Measurements from ENCODE around the gene CACNA1S.

The CACNA1S gene

GRCh38 chr1:201131398-201131797 is 19.2 kb upstream of the CACNA1S start:
- no peak for TF ChIP-seq REST (IDR thresholded peaks at IDR 0.05; ENCODE audit: low read depth)
- no peak for TF ChIP-seq YY1 (IDR thresholded peaks at IDR 0.05; ENCODE audit: low read depth)
- TF ChIP-seq CEBPB (IDR thresholded peaks at IDR 0.05): no peak
- no peak for TF ChIP-seq EGR1 (IDR thresholded peaks at IDR 0.05)
- TF ChIP-seq NFIC (IDR thresholded peaks at IDR 0.05): no peak
- TF ChIP-seq TEAD4 (IDR thresholded peaks at IDR 0.05): no peak
- TF ChIP-seq TCF12 (IDR thresholded peaks at IDR 0.05; ENCODE audit: low read depth): no peak
- TF ChIP-seq FOXM1 (IDR thresholded peaks at IDR 0.05; ENCODE audit: borderline replicate concordance, low read depth): no peak
- no peak for TF ChIP-seq TAF1 (IDR thresholded peaks at IDR 0.05; ENCODE audit: low read depth)
- TF ChIP-seq ZBTB7A (IDR thresholded peaks at IDR 0.05; ENCODE audit: low read depth): no peak

GRCh38 chr1:201128962-201129361 is 16.7 kb upstream of the CACNA1S start:
- TF ChIP-seq ZBTB7A (IDR thresholded peaks at IDR 0.05; ENCODE audit: low read depth) (no peak), EGR1 (IDR thresholded peaks at IDR 0.05) (no peak), REST (IDR thresholded peaks at IDR 0.05; ENCODE audit: low read depth) (no peak), TCF12 (IDR thresholded peaks at IDR 0.05; ENCODE audit: low read depth) (no peak), USF1 (IDR thresholded peaks at IDR 0.05) (no peak), CEBPB (IDR thresholded peaks at IDR 0.05) (no peak)

GRCh38 chr1:201128476-201128875 is 16.2 kb upstream of the CACNA1S start:
- TF ChIP-seq REST (IDR thresholded peaks at IDR 0.05; ENCODE audit: low read depth) (no peak), ZBTB7A (IDR thresholded peaks at IDR 0.05; ENCODE audit: low read depth) (no peak), TAF1 (IDR thresholded peaks at IDR 0.05; ENCODE audit: low read depth) (no peak), RAD21 (IDR thresholded peaks at IDR 0.05; ENCODE audit: low read depth) (no peak), EP300 (IDR thresholded peaks at IDR 0.05; ENCODE audit: borderline replicate concordance) (no peak), YY1 (IDR thresholded peaks at IDR 0.05; ENCODE audit: low read depth) (no peak), TCF12 (IDR thresholded peaks at IDR 0.05; ENCODE audit: low read depth) (no peak), EGR1 (IDR thresholded peaks at IDR 0.05) (no peak), NFIC (IDR thresholded peaks at IDR 0.05) (no peak), CEBPB (IDR thresholded peaks at IDR 0.05) (no peak), CREB1 (IDR thresholded peaks at IDR 0.05; ENCODE audit: low read depth) (no peak), USF1 (IDR thresholded peaks at IDR 0.05) (no peak), TEAD4 (IDR thresholded peaks at IDR 0.05) (no peak), MAX (IDR thresholded peaks at IDR 0.05) (no peak), FOXM1 (IDR thresholded peaks at IDR 0.05; ENCODE audit: borderline replicate concordance, low read depth) (no peak)

- TF ChIP-seq EGR1 (IDR thresholded peaks at IDR 0.05): no peak
These were observed 15.7 kb upstream of the CACNA1S start for GRCh38 chr1:201127755-201128455.
